GM04504 (cell line): ENCODE results near the gene KIAA1217.
"Not testable (repeated sequence)": the region's sequence is repeated elsewhere in the genome, so short reads cannot be mapped to it uniquely, and the experiment has no call there.

Experiments used
- DNase-seq: peaks from one replicate; pipeline ENCODE4 v3.0.0-alpha.2; 2012; ENCODE audit warnings: low read depth

Gene KIAA1217

DNA sequence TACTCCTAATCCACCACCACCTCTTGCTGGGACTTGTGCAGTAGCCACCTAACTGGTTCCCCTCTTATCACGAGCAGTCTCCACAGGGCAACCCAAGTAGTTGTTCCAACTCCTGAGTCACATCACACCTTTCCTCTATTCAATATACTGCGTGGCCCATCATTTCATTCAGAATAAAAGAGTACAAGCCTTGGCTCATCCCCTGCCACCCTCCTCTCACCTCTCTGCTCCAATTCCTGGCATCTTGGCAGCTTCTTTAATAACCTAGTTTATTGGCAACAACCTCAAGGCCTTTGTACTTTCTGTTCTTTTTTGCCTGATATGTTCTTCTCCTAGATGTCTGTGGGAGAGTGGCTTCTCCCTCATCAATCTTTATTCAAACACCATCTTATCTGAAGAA is 199.4 kb downstream of the KIAA1217 start:
- no peak for DNase-seq

DNA sequence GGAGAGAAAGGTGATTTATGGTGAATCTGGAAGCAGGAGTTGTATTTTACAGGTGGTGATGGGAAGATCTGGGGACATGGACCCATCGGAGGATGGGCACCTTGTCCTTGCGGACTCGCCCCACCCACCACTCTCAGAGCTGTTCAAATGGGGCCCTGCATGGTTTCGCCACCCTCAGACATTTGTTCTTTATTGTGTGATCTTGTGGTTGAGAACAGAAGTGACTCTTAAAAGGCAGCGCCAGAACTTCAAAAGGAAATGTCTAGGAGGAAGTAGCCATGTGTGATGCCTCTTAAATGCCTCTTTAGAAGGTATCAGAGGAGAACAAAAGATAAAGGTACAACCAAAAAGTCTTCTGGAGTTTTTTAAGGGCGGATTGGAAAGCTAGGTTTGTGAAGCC is 205.7 kb downstream of the KIAA1217 start:
- DNase-seq = no peak

DNA sequence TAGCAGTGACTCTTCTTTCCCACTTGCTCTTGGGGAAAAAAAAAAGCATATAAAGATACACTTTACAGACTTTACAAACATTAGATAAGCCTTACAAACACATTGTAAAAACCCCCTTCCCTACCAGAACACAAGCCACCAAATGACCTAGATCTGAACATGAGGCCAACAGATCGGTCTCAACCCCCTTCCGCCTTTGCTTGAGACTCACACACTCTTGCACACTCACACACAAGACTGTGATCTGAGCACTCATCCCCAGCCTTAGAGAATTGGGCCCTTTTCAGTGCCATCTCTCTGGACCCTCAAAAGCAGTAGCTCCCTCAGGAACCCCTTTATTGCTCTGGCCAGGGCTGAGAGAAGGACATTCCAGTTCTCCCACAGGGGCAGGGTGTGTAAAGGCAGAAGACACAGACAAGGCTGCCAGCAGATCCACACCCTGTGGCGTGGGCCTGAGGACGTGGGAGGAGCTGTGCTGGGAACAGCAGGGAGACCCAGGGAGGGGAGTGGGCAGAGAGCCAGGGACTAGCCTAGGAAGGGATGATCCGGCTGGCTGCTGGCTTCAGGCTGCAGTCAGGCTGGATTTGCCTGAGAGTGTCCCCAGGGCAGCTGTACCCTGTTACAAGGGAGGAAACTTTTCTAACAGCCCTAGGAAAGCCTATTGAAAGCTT is 206.7 kb downstream of the KIAA1217 start:
- peak; percentile 16 for DNase-seq

DNA sequence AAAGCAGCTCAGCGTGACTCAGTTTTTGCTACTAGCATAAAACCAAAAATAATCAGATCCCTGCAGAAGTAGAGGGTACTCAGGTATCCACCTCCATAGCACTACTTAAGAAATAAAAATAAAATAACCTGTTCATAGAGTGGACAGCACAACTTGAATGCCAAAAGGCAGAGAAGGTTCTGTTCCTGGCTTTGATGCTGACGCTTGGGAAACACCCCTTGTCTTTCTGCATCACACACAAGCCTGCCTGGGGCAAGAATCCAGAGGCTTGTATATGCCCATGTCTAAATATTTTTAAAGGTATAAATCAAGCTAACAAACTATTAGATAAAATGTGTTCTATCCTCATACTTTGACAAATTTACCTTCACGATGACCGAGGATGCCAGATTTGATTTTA is 207.3 kb downstream of the KIAA1217 start:
- no peak for DNase-seq

DNA sequence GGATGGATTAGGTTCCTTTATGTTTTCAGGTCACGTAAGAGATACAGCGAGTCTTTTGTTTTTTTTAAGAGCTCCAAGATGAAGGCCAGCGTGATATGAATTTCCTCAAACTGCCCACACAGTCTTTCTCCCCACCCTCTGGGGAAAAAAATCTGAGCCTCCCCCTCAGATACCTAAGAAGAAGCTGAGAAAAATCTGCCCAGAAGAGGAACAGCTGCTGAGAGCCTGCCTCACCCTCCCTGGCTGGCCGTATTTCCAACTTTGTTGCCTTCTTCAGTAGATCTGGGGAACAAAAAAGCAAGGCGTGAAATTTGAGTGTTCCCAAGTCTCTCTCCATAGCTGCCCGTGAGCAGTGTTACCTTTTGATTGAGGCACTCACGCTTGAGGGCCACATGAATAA is 208.1 kb downstream of the KIAA1217 start:
- no peak for DNase-seq

DNA sequence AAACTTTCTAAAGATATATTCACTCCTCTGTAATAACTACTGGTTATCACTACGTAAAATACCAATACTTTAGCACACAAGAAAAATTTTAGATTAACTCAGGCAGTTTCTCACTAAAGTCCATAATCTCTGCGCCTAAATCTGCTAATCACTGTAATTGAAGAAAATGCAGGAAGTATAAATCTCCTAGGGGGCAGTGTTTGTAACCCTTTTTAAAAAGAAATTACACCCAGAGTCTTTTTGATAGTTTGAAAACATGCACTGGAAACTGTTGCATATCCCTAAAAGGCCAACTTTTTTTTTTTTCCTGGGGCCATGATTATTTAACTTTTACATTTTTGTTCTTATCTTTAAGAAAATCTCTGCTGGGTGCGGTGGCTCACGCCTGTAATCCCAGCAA is 209.6 kb downstream of the KIAA1217 start:
- DNase-seq = no peak

DNA sequence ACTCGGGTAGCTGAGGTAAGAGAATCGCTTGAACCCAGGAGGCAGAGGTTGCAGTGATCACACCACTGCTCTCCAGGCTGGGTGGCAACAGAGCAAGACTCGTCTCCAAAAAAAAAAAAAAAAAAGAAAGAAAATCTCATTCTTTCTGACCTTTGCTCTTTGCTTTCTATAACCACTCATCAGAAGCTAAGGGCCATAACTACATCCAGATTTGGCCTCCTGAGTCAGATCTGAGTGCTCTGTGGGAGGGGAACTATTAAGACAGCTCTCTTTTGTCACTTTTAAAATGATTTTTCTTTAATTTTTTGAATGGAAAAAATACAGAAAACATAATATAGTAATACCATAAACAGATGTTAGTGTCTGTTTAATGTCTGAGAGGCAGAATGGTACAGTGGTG is 210.1 kb downstream of the KIAA1217 start:
- DNase-seq = no peak

DNA sequence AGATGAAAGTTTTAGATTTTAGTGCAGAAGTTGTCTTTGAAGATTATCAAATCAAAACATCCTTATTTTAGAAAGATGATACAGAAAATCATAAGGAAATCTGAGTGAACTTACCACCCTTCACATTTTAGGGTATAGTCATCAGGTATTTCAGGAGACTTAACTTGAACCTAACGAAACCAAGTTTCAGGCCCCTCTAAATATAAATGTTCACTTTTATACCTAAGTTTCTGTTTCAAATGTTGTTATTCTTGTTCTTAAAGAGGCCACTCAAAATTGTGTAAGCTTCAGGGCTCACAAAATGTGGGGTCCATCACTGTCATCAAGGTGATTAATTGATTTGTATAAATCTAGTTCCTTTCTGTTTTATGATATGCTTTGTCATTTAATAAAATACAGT is 216.2 kb downstream of the KIAA1217 start:
- DNase-seq = no peak

DNA sequence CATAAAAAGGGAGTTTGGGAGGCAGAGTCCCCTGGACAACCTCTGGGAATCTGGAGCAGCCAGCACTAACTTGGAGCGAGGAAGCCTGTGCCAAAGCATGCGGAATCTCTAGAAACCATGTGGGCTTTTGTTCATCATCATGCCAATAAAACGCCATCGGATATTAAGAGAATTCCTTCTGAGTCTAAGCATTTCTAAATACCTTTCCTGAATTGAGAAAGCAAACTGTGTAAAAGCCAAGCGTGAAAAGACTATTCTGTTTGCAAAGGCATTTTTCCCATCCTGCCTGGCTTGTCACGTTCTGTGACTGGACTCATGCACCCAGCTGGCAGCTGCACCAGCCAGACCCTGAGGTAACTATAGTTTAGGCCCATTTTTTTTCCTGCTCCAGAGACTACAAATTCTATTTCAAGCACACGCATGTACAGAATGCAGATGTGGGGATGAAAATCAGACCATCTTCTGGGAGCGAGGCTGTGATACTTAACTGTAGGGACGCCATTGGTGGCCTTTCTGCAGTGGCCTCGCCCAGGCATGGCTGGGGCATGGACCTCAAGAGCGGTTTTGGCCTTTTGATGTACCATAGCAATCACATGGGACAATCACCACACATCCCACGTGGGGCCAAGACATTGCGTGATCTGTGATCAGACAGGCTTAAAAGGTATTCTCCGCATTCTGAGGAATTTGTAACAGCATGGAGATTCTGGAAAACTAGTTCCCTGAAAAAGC is 218.9 kb downstream of the KIAA1217 start:
- no peak for DNase-seq

DNA sequence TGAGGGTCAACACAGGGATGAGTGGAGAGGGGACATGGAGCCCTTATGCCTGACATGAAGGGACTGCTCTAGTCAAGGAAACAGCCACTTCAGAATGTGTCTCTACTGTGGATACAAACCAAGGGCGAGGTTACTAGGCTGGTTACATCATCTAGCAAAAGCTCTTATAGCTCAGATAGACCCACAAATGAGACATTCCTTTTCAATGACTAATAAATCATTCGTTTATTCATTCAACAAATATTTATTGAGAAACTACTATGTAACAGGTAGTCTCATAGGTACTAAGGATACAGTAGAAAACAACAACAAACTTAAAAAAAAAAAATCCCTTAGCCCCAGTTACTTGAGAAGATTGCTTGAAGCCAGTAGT is 219.5 kb downstream of the KIAA1217 start:
- no peak for DNase-seq

DNA sequence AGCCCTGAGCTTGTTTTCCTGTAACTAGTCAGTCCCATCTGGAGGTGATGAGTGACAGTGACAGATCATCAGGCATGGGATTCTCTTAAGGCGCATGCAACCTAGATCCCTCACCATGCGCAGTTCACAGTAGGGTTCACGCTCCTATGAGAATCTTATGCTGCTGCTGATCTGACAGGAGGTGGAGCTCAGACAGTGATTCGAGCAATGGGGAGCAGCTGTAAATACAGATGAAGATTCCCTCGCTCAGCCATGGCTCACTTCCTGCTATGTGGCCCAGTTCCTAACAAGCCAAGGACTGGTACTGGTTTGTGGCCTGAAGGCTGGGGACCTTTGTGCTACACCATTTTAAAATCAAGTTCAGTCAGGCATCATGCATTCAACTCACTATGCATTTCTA is 221.7 kb downstream of the KIAA1217 start:
- DNase-seq = no peak

DNA sequence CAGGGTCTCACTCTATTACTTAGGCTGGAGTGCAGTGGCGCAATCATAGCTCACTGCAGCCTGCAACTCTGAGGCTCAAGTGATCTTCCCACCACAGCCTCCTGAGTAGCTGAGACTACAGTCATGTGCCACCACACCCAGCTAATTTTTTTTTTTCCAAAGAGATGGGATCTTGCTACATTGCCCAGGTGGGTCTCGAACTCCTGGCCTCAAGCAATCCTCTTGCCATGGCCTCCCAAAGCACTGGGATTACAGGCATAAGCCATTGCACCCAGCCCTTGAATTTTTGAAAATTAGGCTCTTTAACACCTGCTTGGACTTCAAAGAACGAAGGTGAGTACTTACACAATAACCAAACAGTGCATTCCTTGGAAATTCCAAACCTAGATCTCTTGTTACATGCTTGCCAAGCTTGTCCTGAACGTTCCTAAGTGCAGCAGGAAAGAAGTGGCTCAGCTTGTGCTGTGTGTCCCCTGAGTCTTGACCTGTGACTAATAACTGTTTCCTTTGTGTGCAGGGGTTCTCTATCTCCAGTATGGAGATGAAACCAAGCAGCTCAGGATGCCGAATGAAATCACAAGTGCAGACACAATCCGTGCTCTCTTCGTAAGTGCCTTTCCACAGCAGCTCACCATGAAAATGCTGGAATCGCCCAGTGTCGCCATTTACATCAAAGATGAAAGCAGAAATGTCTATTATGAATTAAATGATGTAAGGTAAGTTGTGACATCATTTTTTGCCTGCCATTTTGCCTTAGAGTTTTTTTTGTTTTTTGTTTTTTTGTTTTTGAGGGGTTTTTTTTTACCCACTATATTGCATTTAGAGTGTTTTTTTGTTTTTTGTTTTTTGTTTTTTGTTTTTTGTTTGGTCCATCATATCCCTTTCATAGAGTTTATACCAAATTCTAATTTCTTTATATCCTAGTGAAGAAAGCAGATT is 223.8 kb downstream of the KIAA1217 start:
- DNase-seq = no peak

DNA sequence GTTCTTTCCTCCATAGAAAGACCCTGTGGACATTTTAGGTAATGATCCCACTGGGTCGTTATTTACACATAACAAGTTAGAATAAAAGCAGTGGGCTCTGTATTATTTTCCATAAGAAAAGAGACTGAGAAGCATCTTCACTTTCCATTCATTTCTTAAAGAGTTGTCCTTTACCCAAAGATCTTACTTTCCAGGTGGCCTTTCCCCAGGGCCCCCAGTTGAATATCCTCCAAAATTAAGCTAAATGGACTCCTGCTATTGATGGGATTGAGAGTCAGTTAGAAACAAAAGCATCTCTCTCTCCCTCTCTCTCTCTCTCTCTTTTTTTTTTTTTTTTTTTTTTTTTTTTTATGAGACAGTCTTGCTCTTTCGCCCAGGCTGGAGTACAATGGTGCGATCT is 224.8 kb downstream of the KIAA1217 start:
- no peak for DNase-seq

DNA sequence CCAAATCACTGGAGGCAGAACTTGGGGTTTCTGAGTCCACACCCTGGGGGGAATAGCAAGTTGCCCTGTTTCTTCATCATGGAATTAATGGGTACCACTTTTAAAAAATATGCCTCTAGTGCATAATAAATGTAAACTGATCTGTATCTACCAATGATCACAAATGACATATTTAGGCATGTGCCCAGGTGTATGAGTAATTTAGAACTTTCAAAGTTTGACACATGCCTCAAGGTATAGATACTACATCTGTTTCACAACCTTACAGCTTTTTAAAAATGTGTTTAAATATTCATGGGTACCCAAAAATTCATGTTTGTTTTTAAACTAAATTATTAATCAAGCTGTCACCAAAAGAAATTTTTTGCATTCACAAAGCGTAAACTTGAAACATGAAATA is 226.0 kb downstream of the KIAA1217 start:
- DNase-seq = no peak

DNA sequence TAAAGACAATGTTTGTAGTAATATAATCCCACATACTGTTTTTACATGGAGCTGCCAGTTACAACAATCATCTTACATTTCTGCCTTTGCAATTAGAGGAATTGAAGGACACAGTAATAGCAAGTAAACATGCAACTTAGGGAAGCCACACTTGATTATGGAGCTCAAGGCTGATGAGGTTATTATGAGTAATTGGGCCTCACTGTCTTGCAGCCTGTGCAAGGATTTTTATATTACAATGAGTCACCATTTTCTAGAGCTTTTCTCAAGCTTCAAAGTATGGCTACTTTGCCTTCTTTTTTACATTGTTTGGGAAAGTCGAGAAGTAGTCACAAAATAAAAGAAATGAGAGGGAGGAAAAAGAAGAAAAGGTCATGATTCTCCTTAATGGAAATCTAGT is 226.4 kb downstream of the KIAA1217 start:
- peak; percentile 61 for DNase-seq

DNA sequence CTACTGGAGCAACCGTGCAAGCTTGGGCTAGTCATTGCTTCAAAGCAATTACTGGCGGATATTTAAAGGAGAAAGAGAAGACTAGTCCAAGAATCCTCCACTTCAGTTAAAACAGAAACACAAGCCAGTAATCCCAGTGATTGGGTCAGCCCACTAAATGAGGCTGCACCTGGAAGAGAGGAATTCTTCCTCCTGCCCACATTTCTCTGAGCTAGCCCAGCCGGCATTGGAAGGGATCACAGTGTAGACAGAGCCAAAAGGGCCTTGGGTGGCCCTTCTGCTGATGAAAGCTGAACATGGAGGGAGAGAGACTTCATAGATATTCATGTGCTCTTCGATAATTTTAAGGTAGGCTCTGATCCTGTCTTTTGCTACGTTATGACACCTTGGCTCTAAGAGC is 228.4 kb downstream of the KIAA1217 start:
- DNase-seq = no peak

DNA sequence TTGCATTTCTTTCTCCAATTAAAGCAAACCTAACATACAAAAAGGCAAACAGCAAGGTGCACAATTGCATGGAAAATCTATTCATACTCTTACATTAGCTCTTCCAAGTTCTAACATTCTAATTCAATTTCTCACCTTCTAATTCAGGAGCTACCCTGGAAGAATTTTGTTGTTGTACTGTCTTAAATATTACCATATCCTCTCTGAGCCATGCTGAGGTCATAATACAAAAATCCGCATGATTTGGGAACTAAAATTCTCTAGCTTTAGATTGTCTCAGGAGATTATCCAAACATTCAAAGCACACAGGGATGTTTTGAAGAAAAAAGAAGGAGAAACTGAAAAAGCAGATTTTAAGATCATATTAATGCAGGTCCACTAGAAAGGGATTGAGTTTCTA is 229.9 kb downstream of the KIAA1217 start:
- no peak for DNase-seq

DNA sequence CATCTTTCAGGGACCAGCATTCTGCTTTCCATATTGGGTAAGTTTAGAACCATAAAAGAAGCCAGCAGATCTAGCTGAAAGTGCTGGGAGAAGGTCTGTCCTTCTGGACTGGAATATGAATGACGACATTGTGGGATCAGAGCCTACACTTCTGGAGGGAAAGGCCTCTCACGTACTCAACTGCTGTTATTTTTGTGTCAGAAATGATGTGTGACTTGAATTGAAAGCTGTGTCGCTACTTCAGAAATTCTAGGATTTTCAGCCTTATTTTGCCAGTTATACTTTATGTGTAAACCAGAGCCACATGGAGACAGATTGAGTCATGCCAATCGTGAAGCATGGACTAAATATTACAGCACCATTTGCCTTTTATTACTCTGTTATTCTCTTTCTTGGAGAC is 231.0 kb downstream of the KIAA1217 start:
- DNase-seq = no peak

DNA sequence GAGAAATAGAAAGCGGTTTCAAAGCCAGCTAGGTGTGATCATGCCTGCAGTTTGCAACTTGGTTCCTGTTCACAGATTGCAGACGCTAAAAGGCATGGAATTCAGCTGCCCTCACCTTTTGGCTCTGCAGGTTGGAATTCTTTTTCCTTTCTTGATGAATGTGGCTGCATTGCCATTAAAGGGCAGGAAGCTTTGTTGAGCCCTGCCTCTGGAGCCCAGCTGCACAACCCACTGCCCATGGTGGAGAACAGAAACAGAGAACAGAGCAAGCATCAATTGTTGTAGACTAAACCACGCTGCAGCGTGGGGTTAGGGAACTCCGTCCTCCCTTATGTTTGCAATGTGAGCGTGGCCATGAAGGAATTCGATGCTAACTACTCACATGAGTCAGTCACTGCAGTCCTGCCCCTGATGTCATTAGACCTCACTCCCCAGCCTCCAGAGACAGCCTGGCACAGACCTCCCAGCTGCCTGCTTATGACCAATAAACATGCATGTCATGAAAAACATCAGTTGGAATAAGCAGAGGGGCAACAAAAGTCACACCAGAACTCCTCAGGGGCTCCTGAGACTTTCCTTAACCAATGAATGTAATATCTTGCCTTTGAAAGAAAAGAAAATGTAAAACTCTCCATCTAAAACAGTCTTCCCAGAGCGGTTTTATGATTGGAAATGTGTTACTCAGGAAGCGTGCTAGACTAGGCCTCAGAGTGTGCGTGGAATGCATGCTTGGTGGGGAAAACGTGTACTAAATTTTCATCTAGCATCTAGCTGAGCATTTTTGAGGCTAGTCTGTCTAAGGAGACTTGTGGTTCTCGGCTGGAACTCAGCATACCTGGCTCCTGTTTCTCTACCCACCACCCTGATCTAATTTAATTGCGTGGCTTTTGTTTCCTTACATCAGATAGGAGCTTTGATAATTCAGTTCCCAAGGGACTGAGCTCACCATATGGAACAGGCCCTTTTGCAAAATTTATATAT is 232.2 kb downstream of the KIAA1217 start:
- DNase-seq = no peak

DNA sequence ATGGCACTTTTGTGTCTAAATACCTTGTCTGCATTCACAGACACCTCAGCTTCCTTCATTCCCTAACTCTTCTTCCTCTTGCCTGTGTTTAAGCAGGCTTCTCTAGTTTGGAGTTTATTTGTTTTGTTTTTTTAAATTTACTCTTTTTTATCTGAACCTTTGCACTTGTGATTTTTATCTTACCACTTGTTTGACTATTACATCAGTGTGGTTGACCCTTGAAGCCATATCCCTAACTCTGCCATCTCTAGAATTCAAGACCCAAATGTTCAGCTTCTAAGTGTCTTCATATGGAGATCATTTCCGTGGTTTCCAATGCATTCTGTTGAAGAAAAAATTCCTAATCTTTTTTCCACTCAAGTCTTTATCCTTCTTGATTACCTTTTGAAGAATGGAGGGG is 233.3 kb downstream of the KIAA1217 start:
- no peak for DNase-seq

DNA sequence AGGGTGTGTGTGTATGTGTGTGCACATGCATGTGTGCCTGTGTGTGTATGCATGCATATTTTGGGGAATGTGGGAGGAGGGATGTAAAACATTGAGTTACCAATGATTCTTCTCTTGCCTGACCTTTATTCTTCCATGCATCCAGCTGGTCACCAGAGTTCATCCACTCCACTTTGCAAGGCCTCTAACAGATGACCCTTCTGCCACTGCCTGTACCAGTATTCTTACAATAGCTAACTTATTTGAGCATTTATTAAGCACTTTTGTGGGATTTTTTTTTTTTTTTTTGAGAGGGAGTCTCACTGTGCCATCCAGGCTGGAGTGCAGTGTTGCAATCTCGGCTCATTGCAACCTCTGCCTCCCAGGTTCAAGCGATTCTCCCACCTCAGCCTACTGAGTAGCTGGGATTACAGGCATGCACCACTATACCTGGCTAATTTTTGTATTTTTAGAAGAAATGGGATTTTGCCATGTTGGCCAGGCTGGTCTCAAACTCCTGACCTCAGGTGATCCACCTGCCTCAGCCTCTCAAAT is 233.8 kb downstream of the KIAA1217 start:
- not testable (repeated sequence) for DNase-seq
